GM21786 (cell line): ENCODE results near the gene SP110.
"Not testable (repeated sequence)": the region's sequence is repeated elsewhere in the genome, so short reads cannot be mapped to it uniquely, and the experiment has no call there.

Source experiments
- ATAC-seq: cut with Tn5 transposase; IDR thresholded peaks from one replicate; pipeline ENCODE4 v1.9.1; 2021; ENCODE audit not compliant: unreplicated experiment

SP110 gene

DNA sequence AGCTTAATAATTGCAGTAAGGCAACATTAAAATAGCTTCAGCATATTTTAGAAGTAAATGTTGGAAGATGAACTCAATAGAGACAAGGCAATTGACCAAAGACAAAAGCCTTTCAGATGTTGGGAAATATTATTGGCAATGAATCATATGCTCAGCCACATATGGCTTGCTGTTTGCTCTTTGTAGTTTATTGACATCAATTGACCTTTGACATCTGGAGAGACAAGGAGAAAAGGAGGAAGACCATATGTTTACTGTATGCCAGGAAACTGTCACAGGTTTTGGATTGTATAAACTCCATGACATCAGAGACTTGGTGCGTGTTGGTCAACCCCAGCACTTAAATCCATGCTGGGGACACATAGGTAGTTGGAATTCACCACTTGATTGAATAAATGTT lies 90.4 kb downstream of the SP110 start:
- ATAC-seq: no peak

DNA sequence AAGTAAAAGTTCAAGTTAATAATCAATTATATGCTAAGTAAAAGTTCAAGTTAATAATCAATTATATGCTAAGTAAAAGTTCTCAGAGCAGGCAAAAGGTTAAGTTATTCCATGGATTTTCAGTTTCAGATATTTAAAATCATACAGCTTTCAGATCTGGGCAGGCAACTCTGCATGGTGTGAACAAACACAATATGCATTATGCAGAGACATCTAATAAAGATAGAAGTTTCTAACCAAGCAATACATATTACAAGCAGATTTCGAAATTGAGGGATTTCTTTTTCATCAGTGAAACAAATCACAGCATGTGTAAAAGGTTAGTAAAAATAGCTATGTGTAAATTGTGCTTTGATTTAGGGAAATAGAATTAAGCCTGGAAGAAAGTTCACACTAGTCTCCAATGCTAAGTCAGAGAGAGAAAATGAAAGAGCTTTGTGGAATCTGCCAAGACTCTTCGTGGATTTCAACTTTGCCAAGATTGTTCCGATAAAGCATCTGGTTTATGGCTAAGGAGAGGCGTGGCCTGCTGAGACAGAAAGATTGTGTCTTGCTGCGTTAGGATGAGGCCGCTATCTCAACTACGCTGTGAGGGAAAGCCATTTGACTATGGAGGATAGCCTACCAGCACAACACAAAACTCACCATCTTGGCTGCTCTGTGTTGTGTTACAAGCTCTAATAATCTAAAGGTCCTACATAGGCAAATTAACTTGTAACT lies 91.0 kb downstream of the SP110 start:
- ATAC-seq: no peak

DNA sequence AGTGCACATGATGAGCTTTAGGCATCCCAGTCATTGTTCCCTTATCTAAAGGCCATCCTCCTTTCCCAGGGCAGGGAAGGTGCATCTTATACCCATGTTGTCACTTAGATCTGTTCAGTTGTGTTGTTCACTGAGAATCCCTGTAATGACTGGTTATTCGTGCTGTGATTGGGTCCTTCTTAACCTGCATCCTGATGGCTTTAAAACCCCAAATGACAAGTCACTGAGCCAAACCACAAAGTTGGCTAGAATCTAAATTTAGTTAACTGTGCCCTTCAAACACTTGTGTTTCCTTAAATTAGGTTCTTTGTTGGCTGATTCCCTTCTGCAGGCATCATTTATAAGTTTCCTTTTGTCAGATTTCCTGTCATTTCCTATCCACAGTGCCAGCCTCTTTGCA lies 92.6 kb downstream of the SP110 start:
- no peak for ATAC-seq

DNA sequence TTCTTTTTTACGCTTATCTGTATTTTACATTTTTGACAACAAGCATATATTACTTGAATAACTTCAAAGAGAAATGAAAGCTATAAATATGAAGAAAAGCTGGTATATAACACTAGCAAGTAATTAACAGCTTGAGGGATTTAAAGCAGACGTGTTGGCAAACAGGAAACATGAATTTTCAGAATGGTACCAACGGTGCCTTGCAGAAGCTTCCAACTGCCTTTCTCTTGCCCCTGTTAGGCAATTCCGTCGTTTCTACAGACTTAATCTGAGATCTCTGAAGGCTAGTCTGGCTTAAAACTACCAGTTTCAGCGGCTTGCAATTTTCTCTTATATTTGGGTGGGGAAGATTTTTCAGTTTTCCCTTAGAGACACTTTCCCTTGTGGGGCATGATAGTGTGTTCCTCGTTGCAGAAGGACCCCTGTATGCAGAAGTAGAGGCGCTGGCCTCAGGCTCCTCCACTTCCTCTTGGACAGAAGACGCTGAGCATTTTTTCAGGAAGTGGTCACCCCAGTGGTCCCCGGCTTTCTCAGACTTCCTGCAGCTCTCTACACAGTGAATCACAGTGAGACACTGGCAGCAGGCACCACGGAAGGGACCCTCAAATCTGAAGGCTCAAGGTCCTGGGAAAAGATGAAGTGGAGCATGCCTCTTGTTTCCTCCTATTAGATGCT lies 94.9 kb downstream of the SP110 start:
- no peak for ATAC-seq

DNA sequence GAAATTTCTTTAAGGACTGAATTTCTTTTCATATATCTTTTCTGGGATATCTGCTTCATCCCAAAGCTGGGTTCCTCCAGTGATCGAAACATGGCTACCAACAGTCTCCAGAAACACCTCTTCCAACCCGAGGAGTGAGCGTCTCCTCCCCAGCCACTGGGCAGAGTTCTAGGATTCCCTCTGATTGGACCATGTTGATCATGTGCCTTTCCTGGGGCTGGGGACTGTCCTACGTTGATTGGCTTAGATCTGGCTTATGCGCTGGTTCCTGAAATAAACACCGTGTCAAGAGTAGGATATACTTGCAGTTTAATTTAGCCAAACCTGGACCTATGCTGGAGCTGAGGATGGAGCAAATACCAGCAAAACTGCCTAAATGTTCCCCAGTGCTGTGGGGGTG lies 95.5 kb downstream of the SP110 start:
- no peak for ATAC-seq

DNA sequence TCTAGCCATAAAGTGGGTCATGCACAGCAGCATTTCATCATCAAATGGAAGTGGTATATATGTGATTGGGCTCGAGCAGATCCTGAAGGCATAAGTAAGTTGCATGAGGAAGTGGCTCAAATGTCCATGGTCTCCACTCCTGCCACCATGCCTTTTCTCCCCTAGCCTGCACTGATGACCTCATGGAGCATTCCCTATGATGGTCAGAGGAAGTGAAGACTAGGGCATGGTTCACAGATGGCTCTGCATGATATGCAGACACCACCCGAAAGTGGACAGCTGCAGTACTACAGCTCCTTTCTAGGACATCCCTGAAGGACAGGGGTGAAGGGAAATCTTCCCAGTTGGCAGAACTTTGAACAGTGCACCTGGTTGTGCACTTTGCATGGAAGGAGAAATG lies 99.4 kb downstream of the SP110 start:
- not testable (repeated sequence) for ATAC-seq

DNA sequence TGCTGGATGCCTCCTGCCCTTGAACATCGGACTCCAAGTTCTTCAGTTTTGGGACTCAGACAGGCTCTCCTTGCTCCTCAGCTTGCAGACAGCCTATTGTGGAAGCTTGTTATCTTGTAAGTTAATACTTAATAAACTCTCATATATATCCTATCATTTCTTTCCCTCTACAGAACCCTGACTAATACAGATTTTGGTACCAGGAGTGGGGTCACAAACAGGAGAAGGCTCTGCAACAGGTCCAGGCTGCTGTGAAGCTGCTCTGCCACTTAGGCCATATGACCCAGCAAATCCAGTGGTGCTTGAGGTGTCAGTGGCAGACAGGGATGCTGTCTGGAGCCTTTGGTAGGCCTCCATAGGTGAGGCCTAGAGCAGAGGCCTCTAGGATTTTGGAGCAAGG lies 100.0 kb downstream of the SP110 start:
- ATAC-seq: not testable (repeated sequence)
